ENCODE results near the gene EIF4E1B.

EIF4E1B gene

DNA sequence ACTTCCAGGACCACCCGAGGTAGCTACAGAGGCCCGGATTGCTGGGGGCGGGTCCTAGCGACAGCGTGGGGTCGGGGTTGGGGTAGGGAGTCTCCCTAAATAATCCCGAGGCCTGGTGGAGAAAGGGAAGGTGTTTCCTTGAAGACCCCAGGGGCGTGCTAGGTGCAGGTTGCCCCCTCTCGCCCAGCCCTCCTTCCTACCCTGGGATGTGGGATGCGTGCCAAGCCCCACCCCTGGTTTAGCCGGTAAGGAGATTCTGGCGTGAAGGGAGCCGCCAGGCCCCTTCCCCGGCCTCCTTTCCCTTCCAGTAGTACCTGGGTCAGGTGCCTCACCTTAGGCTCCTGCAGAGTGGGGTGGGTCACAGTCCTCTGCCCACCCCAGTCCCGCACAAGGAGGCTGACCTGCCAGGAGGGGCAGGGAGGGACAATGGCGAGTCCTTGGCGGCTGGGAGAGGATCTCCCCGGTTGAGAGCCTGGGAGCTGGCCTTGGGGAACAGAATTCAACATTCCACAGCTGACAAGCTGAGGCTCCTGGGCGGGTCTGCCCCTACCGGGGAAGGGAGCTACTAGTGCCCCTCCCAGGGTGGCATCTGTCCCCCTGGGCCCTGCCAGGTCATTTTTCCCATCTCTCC, 17.5 kb downstream of the EIF4E1B start:
- peak; percentile 55 for DNase-seq

DNA sequence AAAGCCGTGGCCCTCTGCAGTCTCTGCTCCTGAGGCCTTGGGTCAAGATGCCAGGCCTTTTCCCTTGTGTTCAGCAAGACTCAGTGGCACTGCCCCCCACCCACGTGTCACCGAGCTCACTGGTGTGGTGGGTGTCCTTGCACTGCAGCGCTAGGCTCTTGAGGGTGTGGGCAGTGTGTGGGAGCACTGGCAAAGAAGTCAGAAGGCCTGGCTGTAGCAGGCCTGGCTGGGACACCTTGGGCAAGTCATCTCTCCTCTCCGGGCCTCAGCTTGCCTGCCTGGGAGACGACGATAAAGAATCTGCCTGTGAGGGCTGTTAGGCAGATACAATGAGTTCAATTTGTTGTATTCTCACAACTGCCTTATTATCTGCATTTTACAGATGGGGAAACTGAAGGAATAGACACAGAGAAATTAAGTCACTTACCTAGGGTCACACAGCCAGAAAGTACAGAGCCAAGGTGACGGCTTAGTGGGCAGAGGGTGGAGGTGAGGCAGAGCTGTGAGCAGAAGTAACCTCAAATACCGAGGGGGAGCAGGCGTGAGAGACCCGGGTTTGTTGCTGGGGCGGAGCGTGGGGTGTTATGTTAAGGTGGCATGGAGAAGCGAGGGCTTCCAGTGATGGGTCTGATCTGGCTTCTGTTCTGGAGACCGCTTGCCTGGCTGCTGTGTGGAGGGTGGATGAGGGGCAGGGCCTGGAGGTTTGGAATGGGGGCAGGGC, 18.2 kb downstream of the EIF4E1B start:
- DNase-seq, result peak; percentile 86

DNA sequence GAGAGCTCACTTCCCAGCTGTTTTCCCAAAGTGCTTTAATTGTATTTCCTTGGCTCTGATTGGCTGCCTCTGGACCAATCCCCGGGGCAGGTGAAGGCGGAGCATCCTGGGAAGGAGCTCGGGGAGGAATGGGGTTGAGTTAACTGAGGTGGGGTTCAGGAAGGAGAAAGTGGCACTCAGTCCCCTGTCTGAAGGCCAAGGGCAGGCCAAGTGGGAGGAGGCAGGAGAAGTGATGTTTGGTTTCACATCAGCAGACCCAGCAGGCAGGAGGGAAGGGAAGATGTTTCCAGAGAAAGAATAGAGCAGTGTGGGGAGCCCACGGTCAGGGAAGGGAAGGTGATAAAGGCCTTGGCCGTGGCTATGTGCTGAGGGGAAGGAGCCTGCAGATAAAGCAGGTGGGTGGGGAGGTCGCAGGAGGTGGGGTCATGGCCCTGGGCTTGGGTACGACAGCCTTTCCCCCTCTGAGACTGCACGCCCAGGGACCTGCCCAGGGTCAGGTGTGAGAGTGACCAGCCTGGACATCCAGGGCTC, 19.9 kb downstream of the EIF4E1B start:
- peak; percentile 28 for DNase-seq

DNA sequence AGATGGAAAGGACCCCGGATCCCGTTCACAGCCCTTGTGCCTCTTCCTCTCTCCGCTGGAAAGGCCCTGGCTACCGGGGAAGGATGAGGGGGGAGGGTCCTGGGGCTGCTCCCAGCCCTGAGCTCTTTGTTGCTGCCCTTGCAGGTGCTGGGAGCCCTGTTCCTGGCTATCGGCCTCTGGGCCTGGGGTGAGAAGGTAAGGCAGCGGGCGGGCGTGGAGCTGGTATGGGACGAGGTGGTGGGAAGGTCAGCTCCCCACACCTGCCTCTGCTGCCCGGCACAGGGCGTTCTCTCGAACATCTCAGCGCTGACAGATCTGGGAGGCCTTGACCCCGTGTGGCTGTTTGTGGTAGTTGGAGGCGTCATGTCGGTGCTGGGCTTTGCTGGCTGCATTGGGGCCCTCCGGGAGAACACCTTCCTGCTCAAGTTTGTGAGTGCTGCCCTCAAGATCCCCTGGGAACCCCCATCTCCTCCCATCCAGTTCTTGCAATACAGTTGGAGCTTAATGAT, 21.1 kb downstream of the EIF4E1B start:
- no peak for DNase-seq

DNA sequence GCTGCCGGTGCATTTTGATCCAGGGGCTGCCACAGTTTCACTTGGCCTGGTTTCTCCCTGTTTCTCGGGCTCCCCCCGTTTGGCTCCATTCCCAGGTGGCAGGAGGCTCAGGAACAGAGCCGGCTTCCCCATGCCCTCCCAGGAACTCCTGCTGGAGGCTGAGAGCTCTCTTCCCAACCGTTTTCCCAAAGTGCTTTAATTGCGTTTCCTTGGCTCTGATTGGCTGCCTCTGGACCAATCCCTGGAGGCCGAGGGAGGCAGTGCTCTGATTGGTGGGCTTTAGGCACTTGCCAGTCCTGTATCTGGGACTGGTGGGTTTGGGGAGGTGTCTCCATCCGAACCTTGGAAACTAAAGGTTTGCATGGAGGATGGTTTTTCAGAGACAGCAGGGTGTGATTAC, 21.7 kb downstream of the EIF4E1B start:
- no peak for DNase-seq

DNA sequence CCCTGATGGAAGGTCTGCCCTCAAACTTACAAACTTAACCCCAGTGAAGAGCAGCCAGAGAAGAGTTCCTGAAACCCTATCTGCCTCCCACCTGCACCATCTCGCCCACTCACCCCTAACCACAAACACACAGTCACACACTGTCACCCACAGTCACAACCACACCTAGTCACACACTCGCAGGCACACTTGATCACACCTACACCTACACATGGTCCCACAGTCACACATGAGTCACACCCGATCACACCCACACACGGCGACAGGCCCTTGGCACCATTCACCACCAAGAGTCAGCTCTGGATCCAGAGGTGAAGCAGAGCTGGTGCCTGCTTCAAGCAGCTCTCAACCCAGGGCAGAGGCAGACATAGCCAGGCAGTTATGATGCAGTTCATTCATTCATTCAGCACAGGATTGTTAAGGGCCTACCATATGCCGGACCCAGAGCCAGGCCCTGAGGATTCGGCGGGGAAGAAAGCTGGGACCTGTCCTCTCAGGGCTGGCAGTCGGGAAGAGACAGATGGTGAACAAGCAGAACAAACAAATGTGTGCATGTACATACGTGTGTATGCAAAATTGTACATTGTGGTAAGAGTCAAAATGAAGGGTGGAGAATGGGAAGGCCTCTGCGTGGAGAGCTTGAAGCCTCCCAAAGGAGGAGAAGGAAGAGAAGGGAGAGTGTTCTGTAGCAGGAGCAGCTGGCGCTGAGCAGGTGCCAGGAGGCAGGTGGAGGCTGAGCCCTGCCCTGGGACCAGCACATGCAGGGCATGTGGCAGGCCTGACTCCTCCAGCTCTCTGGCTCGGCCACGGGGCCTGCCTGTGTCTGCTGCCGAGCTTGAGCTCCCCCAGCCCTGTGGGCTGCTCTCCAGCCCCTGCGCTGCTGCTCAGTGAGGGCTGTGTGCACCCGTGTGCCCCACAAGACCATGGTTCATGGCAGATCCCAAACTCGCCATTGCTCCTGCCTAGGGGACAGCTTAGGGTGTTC, 23.2 kb downstream of the EIF4E1B start:
- DNase-seq, result peak; percentile 20

DNA sequence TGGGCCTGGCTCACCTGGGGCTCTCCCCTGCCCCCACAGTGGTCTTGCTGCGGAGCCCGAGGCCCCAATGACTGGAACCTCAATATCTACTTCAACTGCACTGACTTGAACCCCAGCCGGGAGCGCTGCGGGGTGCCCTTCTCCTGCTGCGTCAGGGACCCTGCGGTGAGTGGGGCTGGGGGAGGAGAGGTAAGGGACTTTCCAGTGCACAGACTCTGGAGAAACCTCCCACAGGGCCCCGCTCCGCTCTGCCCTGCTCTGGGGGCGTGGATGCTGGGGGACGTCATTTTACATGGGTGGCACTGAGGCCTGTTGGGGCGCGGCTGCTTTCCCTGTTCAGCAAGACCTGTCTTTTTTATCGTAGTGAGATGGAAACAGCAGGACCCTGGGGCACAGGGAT, 24.4 kb downstream of the EIF4E1B start:
- DNase-seq, result no peak

DNA sequence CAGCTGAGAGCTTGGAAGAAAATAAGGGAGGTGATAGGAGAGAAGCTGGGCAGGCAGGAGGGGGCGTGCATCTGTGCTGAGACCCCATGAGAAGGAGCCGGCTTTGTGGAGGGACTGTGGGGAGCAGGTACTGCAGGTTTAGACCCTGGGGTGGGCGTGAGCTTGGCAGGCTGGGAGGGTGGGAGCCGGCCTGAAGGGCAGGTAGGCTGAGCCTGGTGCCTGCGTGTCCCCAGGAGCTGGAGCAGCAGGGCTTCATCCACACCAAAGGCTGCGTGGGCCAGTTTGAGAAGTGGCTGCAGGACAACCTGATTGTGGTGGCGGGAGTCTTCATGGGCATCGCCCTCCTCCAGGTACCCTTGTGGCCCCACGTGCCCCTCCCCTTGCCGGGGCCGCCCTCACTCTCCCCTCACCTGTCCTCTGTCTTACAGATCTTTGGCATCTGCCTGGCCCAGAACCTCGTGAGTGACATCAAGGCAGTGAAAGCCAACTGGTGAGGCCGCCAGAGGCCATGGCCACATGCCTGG, 26.1 kb downstream of the EIF4E1B start:
- DNase-seq, result no peak

DNA sequence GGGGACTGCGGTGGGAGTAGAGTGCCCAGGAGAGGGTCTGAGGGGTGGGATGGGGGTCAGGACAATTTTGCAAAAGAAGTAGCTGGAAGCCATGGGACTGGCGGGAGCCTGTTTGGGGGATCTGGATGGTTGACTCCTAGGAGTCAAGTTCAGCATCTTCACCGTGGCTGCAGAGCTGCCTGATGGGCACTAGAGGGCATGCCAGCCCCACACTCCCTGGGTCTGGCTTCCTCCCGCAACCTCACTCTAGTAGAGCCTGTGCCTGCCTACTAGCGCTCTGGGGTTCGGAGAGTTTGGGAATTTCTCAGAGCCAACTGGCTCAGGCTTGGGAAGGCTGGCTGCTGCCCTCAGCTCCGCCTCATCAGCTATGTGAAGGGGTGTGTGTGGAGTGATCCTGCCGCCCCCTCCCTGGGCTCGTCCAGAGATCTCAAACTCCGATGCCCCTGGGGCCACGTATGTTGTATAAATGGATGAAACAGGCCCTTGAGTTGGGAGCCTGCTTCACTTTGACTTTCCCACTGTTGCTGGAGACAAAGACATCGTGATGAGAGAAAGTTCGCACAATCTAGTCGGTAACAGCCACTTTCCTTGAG, 27.6 kb downstream of the EIF4E1B start:
- peak; percentile 84 for DNase-seq

DNA sequence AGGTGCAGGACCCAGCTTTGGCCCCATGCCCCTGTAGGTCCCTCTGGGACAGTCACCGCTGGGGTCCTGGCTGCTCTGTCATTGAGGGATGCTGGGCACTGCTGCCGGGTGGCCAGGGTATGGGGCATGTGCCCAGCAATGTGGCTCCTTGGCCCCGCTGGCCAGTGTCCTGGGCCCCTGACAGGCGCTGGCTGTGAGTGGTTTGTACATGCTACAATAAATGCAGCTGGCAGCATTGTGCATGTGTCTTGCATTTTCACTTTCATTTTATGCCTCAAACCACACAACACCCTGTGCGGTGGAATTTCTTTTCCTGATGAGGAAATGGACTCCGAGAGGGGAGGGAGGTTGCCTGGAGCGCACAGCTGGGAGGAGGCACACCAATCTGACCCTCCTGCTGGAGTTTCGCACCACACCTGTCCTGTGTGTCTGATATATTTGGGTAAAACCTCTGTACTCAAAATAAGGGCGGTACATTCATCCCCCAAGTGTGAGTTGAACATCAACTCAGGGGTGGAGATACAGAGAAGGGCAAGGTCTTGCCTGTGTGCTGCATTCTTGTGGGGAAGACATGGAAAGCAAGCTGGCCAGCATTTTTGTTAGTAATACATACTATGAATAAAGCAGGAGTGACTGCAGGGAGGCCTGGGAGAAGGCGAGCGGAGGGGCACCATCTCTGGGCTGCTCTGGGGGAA, 28.5 kb downstream of the EIF4E1B start:
- peak; percentile 49 for DNase-seq

DNA sequence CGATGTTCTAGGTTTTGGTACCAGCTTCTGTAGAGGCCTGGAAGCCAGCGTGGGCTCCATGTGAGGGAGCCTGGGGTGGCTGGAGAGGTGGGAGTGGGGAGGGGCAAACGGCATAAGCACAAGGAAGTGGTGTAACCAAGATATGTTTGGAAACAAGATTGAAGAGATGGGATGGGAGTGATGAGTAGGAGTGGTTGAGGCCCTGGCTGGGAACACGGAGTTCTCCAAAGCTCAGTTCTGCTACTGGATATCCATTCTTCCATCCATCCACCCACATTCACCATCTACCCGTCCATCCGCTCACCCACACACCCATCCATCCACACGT, 29.0 kb downstream of the EIF4E1B start:
- DNase-seq, result no peak

DNA sequence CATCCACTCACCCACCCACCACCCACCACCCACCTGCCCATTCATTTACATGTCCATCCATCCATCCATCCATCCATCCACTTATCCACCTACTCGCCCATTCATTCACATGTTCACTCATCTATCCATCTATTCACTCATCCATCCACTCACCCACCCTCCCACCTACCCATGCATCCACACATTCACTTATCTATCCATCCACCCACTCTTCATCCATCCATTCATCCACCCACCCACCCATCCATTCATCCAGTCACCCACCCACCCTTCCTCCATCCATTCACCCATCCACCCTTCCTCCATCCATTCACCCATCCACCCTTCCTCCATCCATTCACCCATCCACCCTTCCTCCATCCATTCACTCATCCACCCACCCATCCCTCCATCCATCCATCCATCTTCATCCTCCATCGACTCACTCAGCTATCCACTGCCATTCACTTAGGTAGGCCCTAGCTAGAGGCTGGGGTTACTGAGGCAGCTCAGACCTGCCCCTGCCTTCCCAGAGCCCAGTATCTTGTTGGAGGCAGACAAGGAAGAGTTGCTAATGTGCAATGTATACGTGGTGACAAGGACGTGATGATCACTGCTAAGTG, 29.5 kb downstream of the EIF4E1B start:
- no peak for DNase-seq

DNA sequence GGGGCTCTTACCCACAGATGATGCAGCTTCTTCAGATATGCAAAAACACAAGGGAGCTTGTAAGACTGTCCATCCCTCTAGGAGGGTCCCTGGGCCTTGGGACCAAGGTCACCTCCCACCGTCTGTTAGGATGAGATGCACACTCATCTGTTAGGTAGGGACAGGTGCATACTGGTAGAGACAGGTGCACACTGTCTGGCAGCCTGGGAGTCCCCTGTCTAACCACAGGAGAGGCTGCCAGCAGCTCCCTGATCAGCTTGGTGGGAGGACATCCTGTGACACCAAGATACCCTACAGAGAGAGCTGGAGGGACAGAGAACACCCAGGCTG, 30.0 kb downstream of the EIF4E1B start:
- DNase-seq, result no peak

DNA sequence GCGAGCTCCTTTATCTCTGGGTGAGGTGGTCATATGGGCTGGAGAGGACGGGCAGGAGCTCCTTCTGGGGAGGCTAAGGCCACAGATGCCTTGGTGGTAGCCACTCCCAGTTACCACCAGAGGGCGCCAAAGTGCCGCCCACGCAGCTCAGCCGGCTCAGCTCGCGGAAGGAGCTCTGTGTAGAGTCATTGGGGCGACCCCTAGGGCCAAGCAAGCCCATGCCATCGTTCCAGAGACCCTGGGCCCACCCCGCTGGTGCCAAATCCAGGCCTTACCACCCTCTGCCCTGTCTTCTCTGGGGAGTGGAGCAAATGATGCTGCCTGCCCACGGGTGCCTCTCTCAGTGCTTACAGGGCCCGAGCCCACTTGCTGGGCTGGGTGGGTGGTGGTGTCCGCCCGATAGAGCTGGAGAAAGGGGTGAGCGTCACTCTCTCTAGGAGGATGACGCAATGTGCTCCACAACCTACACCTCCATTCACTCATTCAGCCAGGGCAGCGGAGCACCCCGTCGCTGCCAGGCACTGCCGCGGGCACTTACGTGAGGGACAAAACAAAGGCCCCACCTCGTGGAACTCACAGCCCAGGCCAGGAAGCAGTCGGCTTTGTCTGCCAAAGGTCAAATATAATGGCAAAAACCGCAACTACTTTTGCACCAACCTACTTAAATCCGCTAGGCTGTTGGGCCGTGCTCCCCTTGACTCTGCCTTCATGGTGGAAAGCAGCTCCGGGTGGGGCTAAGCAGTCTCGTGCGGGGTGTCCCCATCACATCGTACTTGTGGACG, 30.6 kb downstream of the EIF4E1B start:
- peak; percentile 89 for DNase-seq

DNA sequence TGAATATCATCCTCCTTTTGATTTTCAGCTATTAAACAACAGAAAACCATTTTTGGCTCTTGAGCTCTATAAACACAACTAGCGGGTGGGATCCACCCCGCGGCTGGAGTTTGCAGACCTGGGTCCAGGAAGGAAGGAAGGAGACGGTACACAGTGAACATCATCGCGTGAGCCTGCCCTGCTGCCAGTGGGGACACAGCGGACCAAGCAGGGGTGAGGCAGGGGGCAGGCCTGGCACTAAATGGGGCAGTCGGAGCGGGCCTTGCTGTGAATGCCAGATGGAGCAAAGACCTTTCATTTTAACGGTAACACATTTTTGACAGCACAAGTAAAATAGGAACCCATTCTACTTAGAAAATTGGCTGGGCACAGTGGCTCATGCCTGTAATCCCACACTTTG, 31.2 kb downstream of the EIF4E1B start:
- no peak for DNase-seq

DNA sequence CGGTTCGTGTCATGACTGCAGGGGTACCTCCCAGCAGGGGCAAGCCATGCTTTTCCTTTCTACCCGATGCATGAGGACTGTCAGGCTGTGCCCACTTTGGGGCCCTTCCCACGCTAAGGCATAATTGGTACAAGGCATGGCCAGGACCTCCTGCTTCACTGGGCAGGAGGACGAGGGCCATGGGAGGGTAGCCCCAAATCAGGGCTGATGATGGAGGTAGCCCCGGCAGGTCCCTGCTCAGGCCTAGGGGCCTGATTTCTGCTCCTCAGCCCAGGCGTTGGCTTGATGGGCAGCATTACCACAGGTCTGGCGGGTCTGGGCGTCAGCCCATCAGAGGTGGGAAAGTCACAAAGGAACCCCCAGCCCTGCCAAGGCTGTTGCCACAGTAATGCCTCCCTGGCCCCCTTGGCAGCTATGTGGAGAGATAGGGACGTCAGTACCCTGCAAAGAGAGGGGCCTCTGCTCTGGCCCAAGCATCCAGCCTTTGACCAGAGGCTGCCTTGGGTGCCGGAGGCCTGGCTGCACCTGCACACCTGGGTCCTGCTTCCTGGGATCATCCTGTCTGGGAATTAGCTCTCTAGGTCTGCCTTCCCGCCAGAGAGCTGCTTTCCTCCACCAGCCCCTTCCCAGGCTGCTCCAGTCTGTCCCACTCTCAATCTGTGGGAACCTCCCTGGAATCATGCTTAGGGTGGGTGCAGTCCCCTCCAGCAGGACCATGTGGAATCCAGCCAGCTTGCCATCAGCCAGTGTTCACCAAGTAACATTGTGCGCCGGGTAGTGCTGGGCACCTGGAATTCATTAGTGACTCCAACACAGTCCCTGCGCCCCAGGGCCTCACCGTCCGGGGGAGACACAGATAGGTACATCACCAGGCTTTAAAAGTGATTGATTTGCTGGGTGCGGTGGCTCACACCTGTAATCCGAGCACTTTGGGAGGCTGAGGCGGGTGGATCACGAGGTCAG, 32.2 kb downstream of the EIF4E1B start:
- no peak for DNase-seq

DNA sequence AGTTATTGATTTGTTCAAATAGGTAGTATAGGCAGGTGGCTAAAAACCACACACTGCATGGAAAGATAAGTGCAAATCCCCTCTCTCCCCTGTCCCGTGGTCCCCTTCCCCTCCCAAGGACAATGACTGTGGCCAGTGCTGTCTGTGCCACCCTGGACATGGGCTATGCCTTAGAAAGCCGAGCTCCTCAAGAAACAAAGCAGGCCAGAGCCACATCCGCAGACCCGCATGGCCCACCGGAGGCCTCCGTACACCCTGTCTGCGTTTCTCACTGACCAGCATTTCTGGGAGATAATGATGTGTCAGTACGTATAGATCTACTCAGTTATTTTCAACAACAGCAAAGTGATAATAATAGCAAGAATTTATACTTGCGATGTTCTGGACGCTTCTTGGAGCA, 33.1 kb downstream of the EIF4E1B start:
- no peak for DNase-seq

DNA sequence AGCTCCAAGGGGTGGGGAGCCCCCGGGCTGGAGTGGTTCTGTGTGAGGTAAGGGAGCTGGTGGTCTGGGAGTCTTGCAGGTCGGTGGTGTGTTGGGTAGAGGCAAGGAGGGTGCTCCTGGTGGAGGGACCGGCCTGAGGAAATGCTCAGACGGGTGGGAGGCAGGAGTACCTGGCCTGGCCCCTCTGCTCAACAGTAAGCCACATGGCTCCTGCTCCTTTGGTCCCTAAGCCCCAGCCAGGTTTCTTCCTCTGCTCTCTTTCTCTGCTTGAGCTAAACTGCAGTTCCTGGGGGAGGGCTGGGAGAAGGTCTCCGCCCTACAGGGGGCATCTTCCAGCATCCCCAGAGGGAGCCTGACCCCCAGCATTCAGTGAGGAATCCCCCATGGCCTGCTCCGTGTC, 34.0 kb downstream of the EIF4E1B start:
- DNase-seq, result no peak

DNA sequence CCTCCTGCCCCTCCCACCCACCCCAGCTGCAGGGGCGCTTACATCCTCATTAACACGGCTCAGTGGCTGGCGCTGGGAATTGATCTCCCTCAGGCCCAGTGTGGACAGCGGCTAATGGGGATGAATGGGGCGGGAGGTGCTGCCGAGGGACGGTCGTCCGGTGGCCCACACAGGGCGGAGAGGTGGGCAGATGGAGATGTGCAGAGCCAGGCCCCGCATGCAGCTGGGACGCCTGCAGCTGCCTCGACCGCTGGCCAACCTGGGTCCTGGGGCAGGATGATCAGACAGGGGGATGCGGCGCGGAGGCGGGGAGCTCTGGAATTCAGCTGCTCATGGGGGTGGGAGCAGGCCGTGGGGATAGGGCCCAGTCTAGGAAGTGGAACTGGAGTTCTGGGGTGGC, 34.4 kb downstream of the EIF4E1B start:
- DNase-seq, result no peak

DNA sequence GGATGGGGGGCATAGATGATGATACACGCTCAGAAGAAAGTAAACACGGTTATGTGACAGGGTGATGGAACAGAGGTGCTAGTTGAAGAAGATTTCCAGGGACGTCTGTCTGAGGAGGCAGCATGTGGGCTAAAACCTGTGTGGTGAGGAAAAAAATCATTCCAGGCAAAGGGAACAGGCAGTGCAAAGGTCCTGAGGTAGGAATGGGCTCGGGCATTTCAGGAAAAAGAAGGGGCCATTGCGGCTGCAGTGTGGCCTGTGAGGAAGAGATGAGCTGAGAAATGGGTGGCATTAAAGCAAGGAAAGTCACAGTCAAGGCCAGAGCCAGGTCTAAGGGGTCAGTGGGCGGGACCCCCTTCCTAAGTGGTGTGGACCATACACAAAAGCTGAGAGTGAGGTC, 35.0 kb downstream of the EIF4E1B start:
- DNase-seq, result no peak

Measured in hematopoietic multipotent progenitor cell treated with erythropoietin and hydrocortisone succinate and interleukin-3 and kit ligand, for 4 days (in vitro differentiated cells).